ENCODE measurements around the gene CD300LF. TPM values are rescaled to one million over a fixed set of nuclear protein-coding genes. Genes with fewer than 3 reads are reported as not detected.

CD300LF gene
- total RNA-seq, 2 donors from 2014 or later = 0.59 to 1.2 TPM

- peaks cover under 1% of the 10 kb centered on the region for H3K27me3 ChIP-seq (replicated peaks; ENCODE audit: insufficient read depth)
- intact Hi-C loops (cut with DNase I) = no loop called here
These were observed 20.8 kb upstream of the CD300LF start for GRCh38 chr17:74733365-74734122.

DNA sequence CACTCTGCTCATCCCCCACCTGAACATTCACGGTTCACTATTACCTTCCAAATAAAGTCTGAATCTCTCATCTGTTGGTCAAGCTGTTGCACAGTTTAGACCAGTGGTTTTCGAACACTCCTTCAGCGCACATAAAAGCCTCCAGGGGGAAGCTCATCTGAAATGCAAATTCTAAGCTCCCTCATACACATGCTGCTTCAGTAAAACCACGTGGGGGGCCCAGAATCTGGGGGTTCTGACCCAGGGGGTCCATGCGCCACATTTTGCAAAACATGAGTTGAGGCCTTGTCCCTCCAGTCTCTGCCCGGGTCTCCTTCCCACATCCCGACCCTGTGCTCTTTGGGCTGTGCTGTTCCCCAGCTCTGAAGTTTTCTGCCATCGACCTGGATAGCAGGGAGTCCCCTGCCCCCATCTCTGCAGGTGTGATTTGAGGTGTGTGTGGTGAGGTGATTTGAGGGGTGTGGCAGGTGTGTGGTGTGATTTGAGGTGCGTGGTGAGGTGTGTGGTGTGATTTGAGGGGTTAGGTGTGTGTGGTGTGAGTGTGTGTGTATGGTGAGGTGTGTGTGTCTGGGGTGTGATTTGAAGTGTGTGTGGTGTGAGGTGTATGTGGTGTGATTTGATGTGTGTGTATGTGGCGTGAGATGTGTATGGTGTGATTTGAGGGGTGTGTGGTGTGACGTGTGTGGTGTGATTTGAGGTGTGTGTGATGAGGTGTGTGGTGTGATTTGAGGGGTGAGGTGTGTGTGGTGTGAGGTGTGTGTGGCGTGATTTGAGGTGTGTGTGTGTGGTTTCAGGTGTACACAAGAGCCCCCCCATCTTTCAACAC, 19.5 kb upstream of the CD300LF start:
- Histone ChIP-seq H3K4me3 (no peak overlapping the region), H3K4me1 (replicated peaks) (no peaks in the 10 kb centered on the region), H3K27me3 (replicated peaks; ENCODE audit: insufficient read depth) (no peaks in the 10 kb centered on the region), H3K27ac (no peak overlapping the region), H3K9me3 (no peaks in the 10 kb centered on the region), H3K36me3 (no peaks in the 10 kb centered on the region)
- TF ChIP-seq POLR2A (IDR thresholded peaks at IDR 0.05) (no peak), POLR2AphosphoS5 (IDR thresholded peaks at IDR 0.05) (no peak), CTCF (IDR thresholded peaks at IDR 0.05) (no peak)
- DNase-seq (ENCODE audit: low spot score) = no peak
- 83% methylated on average over 12 of the region's 12 CpGs for WGBS
- intact Hi-C loops (cut with DNase I) = no loop called here

More at GRCh38 chr17:74733365-74734122, 20.8 kb upstream of the CD300LF start:
- DNase-seq (ENCODE audit: low spot score) = no peak
- no peaks in the 10 kb centered on the region for H3K4me1 ChIP-seq (replicated peaks)
- no peaks in the 10 kb centered on the region for H3K9me3 ChIP-seq
- H3K4me3 ChIP-seq = no peak overlapping the region
- no peak overlapping the region for H3K27ac ChIP-seq
- TF ChIP-seq POLR2AphosphoS5 (IDR thresholded peaks at IDR 0.05) = no peak
- TF ChIP-seq CTCF (IDR thresholded peaks at IDR 0.05) = no peak
- no peak for TF ChIP-seq POLR2A (IDR thresholded peaks at IDR 0.05)
- H3K36me3 ChIP-seq = no peaks in the 10 kb centered on the region
- WGBS = 58% methylated on average over 9 of the region's 9 CpGs

GRCh38 chr17:74731347-74731605, 18.6 kb upstream of the CD300LF start:
- H3K27ac ChIP-seq = no peak overlapping the region
- no peak overlapping the region for H3K4me3 ChIP-seq
- no peaks in the 10 kb centered on the region for H3K9me3 ChIP-seq
- H3K27me3 ChIP-seq (replicated peaks; ENCODE audit: insufficient read depth) = no peaks in the 10 kb centered on the region
- TF ChIP-seq POLR2A (IDR thresholded peaks at IDR 0.05) (no peak), CTCF (IDR thresholded peaks at IDR 0.05) (no peak)
- WGBS = 82% methylated on average over 4 of the region's 4 CpGs
- intact Hi-C loops (cut with DNase I) = no loop called here
- H3K36me3 ChIP-seq = no peaks in the 10 kb centered on the region
- no peaks in the 10 kb centered on the region for H3K4me1 ChIP-seq (replicated peaks)
- DNase-seq (ENCODE audit: low spot score) = no peak

GRCh38 chr17:74730491-74731346, 18.0 kb upstream of the CD300LF start:
- no peaks in the 10 kb centered on the region for H3K27me3 ChIP-seq (replicated peaks; ENCODE audit: insufficient read depth)
- TF ChIP-seq CTCF (IDR thresholded peaks at IDR 0.05) (no peak), POLR2A (IDR thresholded peaks at IDR 0.05) (no peak), POLR2AphosphoS5 (IDR thresholded peaks at IDR 0.05) (no peak)
- no peaks in the 10 kb centered on the region for H3K9me3 ChIP-seq
- no peak overlapping the region for H3K4me3 ChIP-seq
- no peaks in the 10 kb centered on the region for H3K4me1 ChIP-seq (replicated peaks)
- H3K27ac ChIP-seq = no peak overlapping the region
- H3K36me3 ChIP-seq = no peaks in the 10 kb centered on the region
- intact Hi-C loops (cut with DNase I) = no loop called here
- WGBS = 76% methylated on average over 16 of the region's 16 CpGs
- DNase-seq (ENCODE audit: low spot score) = no peak

Data from prostate gland (tissue), 2 donors.